ENCODE data around the gene GRIK4. TPM values are rescaled to one million over a fixed set of nuclear protein-coding genes. Genes with fewer than 3 reads are reported as not detected.
"Not testable (repeated sequence)": the region's sequence is repeated elsewhere in the genome, so short reads cannot be mapped to it uniquely, and the experiment has no call there.

Gene GRIK4
- total RNA-seq, 1 donor from 2014 or later: not detected

GRCh38 chr11:121008551-121008950 is 497.0 kb downstream of the GRIK4 start:
- H3K4me1 Mint-ChIP-seq (ENCODE audit: low read depth): no peaks in the 10 kb centered on the region
- peaks cover 22% of the 10 kb centered on the region for H3K27me3 Mint-ChIP-seq (ENCODE audit: low read depth)
- no peak overlapping the region for H3K4me3 Mint-ChIP-seq (ENCODE audit: low read depth)
- H3K36me3 Mint-ChIP-seq (ENCODE audit: low read depth): no peaks in the 10 kb centered on the region
- DNase-seq (ENCODE audit: low spot score): no peak
- peaks cover 5% of the 10 kb centered on the region for H3K9me3 Mint-ChIP-seq
- H3K27ac Mint-ChIP-seq: no peak overlapping the region
- intact Hi-C loops (cut with micrococcal nuclease): no loop called here

DNA sequence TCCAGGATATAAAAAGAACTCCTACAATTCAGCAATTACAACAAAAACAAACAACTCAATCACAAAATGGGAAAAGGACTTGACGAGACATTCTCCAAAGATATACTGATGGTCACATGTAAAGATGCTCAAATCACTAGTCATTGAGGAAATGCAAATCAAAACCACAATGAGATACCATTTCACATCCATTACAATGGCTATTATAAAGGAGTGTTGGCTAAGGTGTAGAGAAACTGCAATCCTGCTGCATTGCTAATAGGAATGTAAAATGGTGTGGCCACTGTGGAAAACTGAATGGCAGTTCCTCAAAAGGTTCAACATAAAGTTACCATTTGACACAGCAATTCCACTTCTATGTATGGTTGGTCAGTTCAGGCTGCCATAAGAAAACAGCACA is 500.5 kb downstream of the GRIK4 start:
- Mint-ChIP-seq H3K4me1 (ENCODE audit: low read depth) (no peaks in the 10 kb centered on the region), H3K27ac (no peak overlapping the region), H3K27me3 (ENCODE audit: low read depth) (peaks cover 31% of the 10 kb centered on the region), H3K4me3 (ENCODE audit: low read depth) (no peak overlapping the region), H3K36me3 (ENCODE audit: low read depth) (no peaks in the 10 kb centered on the region), H3K9me3 (no peaks in the 10 kb centered on the region)
- no peak for DNase-seq (ENCODE audit: low spot score)
- intact Hi-C loops (cut with micrococcal nuclease): no loop called here

DNA sequence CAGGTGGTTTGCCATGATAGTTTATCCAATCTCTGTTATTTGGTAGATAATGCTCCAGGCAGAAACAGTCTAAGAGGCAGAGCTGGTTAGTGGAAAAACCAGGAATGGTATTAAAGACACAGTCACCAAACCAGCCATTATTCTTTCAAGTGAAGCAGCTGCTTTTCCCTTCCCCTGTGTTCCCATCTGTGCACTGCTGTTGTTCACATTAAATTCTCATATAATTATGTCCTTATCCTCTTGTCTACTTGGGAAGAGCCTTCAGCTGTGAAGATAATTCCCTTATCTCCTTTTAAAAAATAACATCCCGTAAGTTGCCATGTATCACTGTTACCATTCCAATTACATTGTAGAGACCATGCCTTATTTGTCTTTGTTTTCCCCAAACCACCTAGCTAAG is 507.2 kb downstream of the GRIK4 start:
- Mint-ChIP-seq H3K9me3 (no peaks in the 10 kb centered on the region), H3K36me3 (ENCODE audit: low read depth) (no peaks in the 10 kb centered on the region), H3K27ac (no peak overlapping the region), H3K27me3 (ENCODE audit: low read depth) (peaks cover 25% of the 10 kb centered on the region), H3K4me1 (ENCODE audit: low read depth) (peaks cover 2% of the 10 kb centered on the region), H3K4me3 (ENCODE audit: low read depth) (no peak overlapping the region)
- intact Hi-C loops (cut with micrococcal nuclease): no loop called here
- DNase-seq (ENCODE audit: low spot score): no peak

- intact Hi-C loops (cut with micrococcal nuclease); DNase-seq (ENCODE audit: low spot score); H3K27ac Mint-ChIP-seq; H3K9me3 Mint-ChIP-seq; H3K4me3 Mint-ChIP-seq (ENCODE audit: low read depth); H3K36me3 Mint-ChIP-seq (ENCODE audit: low read depth): not testable (repeated sequence)
- Mint-ChIP-seq H3K4me1 (ENCODE audit: low read depth) (peaks cover 15% of the 10 kb centered on the region), H3K27me3 (ENCODE audit: low read depth) (peaks cover 17% of the 10 kb centered on the region)
Observed at GRCh38 chr11:121021718-121022117, 510.2 kb downstream of the GRIK4 start.

DNA sequence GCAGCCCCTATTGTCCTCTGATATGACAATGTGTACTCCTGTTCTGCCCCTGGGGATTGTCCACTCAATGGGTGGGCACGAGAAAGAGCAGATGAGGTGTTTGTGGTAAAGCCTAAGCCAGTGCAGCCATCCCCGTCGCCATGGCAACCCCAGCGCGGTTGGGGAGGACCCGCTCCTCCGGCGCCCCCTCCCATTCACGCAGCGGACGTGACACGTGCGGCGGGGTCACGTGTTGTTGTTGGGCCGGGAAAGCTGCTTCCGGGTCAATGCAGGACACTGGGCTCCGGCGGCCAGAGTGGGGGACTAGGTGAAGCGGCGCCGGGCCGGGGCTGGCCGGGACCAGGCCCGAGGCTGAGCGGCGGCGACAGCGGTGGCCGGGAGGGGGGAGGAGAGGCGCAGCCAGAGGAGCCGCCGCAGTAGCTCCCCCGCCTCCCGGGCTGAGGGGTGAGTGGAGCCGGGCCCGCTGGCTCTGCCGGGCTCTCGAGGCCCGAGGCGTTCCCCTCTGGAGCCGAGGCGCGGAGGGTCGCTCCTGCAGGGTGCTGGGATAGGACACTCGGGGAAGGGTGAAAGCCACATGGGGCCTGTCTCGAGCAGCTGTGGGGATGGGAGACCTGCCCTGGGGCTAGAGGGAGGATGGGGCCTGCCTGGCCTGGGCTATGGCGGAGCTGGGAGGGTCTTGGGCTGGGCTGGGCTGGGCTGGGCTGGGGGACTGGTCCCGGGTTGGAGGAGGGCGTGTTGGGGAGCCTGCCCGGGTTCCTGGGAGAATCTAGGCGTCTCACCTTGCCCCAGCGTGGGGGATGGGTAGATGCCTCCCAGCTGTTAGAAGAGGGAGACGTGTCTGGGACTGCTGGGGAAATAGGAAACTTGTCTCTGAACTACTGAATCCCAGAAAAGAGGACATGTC is 512.6 kb downstream of the GRIK4 start, which contains the start of gene TBCEL:
TSS of gene TBCEL (plus strand) at position 255 of the 904 bp plus-strand sequence. CDS start 21,589 bp downstream, outside the sequence.
- no peaks in the 10 kb centered on the region for H3K9me3 Mint-ChIP-seq
- H3K27me3 Mint-ChIP-seq (ENCODE audit: low read depth): peaks cover 4% of the 10 kb centered on the region
- peaks cover 15% of the 10 kb centered on the region for H3K4me1 Mint-ChIP-seq (ENCODE audit: low read depth)
- H3K36me3 Mint-ChIP-seq (ENCODE audit: low read depth): peaks cover 3% of the 10 kb centered on the region
- peak; percentile 78 for DNase-seq (ENCODE audit: low spot score)
- intact Hi-C loops (cut with micrococcal nuclease): no loop called here
- peak within 1 kb of the TSS; percentile 62 for H3K27ac Mint-ChIP-seq
- H3K4me3 Mint-ChIP-seq (ENCODE audit: low read depth): peak within 1 kb of the TSS; percentile 81

DNA sequence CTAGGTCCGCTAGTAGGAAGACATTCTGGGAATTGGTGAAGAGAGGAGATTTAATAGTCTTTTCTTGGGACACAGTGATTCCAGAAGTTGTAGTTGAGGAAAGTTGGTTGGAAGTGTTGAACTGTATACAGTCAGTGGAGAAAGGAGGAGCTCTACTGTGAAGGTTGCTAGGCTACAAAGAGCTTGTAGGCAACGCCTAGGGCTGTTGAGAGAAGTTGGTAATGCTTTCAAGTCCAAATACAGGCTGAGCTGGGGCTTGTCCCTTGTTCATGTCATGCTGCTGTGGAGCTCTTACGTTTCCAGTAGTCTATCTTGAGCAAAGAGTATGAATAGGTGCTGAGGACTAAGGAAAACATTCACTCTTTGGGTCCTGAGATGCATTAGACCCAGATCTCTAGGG is 513.4 kb downstream of the GRIK4 start:
- peak overlapping the region; percentile 22 for H3K27ac Mint-ChIP-seq
- H3K27me3 Mint-ChIP-seq (ENCODE audit: low read depth): peaks cover 4% of the 10 kb centered on the region
- H3K4me3 Mint-ChIP-seq (ENCODE audit: low read depth): peak overlapping the region; percentile 81
- DNase-seq (ENCODE audit: low spot score): no peak
- H3K4me1 Mint-ChIP-seq (ENCODE audit: low read depth): peaks cover 19% of the 10 kb centered on the region
- intact Hi-C loops (cut with micrococcal nuclease): no loop called here
- peaks cover 3% of the 10 kb centered on the region for H3K36me3 Mint-ChIP-seq (ENCODE audit: low read depth)
- no peaks in the 10 kb centered on the region for H3K9me3 Mint-ChIP-seq

GRCh38 chr11:121029153-121029552 is 517.6 kb downstream of the GRIK4 start:
- Mint-ChIP-seq H3K4me1 (ENCODE audit: low read depth) (peaks cover 23% of the 10 kb centered on the region), H3K9me3 (no peaks in the 10 kb centered on the region), H3K27me3 (ENCODE audit: low read depth) (peaks cover 2% of the 10 kb centered on the region), H3K4me3 (ENCODE audit: low read depth) (no peak overlapping the region), H3K36me3 (ENCODE audit: low read depth) (peaks cover 5% of the 10 kb centered on the region), H3K27ac (no peak overlapping the region)
- intact Hi-C loops (cut with micrococcal nuclease): no loop called here
- DNase-seq (ENCODE audit: low spot score): no peak

GRCh38 chr11:121029813-121030445 is 518.4 kb downstream of the GRIK4 start:
- H3K36me3 Mint-ChIP-seq (ENCODE audit: low read depth): peaks cover 5% of the 10 kb centered on the region
- intact Hi-C loops (cut with micrococcal nuclease): loop anchor here (10.0 kb wide), 2 partner anchors 165 to 685 kb away; no protein-coding TSS in a partner anchor
- H3K27ac Mint-ChIP-seq: no peak overlapping the region
- H3K4me1 Mint-ChIP-seq (ENCODE audit: low read depth): peaks cover 18% of the 10 kb centered on the region
- peaks cover 2% of the 10 kb centered on the region for H3K27me3 Mint-ChIP-seq (ENCODE audit: low read depth)
- H3K4me3 Mint-ChIP-seq (ENCODE audit: low read depth): no peak overlapping the region
- no peaks in the 10 kb centered on the region for H3K9me3 Mint-ChIP-seq
- DNase-seq (ENCODE audit: low spot score): no peak

DNA sequence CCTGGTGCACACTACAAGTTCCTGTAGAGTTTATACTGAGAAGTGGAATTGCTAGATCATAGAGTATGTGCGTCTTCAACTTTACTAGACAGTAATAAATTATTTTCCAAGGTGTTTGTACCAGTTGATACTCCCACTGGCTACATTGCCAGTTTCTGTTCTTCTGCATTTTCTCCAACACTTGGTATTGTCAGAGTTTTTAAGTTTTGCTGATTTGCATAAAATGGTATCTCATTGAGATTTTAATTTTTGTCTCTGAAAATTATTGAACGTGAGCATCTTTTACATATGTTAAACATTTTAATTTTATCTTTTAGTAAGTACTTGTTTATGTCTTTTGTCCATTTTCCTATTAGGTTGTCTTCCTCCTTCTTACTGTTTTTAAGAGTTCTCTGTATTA is 519.6 kb downstream of the GRIK4 start:
- DNase-seq (ENCODE audit: low spot score): no peak
- Mint-ChIP-seq H3K27ac (no peak overlapping the region), H3K27me3 (ENCODE audit: low read depth) (peaks cover 3% of the 10 kb centered on the region), H3K4me3 (ENCODE audit: low read depth) (no peak overlapping the region), H3K4me1 (ENCODE audit: low read depth) (peaks cover 22% of the 10 kb centered on the region), H3K9me3 (no peaks in the 10 kb centered on the region), H3K36me3 (ENCODE audit: low read depth) (peaks cover 5% of the 10 kb centered on the region)
- intact Hi-C loops (cut with micrococcal nuclease): loop anchor here (10.0 kb wide), 2 partner anchors 164 to 686 kb away; no protein-coding TSS in a partner anchor

- H3K27ac Mint-ChIP-seq; H3K4me3 Mint-ChIP-seq (ENCODE audit: low read depth); H3K36me3 Mint-ChIP-seq (ENCODE audit: low read depth); DNase-seq (ENCODE audit: low spot score); H3K27me3 Mint-ChIP-seq (ENCODE audit: low read depth); H3K9me3 Mint-ChIP-seq: not testable (repeated sequence)
- intact Hi-C loops (cut with micrococcal nuclease): loop anchor here (10.0 kb wide), 2 partner anchors 163 to 687 kb away; no protein-coding TSS in a partner anchor
- peaks cover 26% of the 10 kb centered on the region for H3K4me1 Mint-ChIP-seq (ENCODE audit: low read depth)
Observed at GRCh38 chr11:121031648-121032047, 520.1 kb downstream of the GRIK4 start.

GRCh38 chr11:121032546-121032945 is 521.0 kb downstream of the GRIK4 start:
- Mint-ChIP-seq H3K4me1 (ENCODE audit: low read depth) (peaks cover 30% of the 10 kb centered on the region), H3K4me3 (ENCODE audit: low read depth) (no peak overlapping the region), H3K27me3 (ENCODE audit: low read depth) (peaks cover 3% of the 10 kb centered on the region), H3K9me3 (no peaks in the 10 kb centered on the region), H3K27ac (no peak overlapping the region), H3K36me3 (ENCODE audit: low read depth) (peaks cover 5% of the 10 kb centered on the region)
- intact Hi-C loops (cut with micrococcal nuclease): loop anchor here (10.0 kb wide), 2 partner anchors 162 to 688 kb away; no protein-coding TSS in a partner anchor
- DNase-seq (ENCODE audit: low spot score): no peak

GRCh38 chr11:121033635-121034034 is 522.1 kb downstream of the GRIK4 start:
- Mint-ChIP-seq H3K4me3 (ENCODE audit: low read depth) (no peak overlapping the region), H3K9me3 (no peaks in the 10 kb centered on the region), H3K36me3 (ENCODE audit: low read depth) (peaks cover 5% of the 10 kb centered on the region), H3K27ac (no peak overlapping the region), H3K27me3 (ENCODE audit: low read depth) (peaks cover 5% of the 10 kb centered on the region), H3K4me1 (ENCODE audit: low read depth) (peaks cover 30% of the 10 kb centered on the region)
- intact Hi-C loops (cut with micrococcal nuclease): loop anchor here (10.0 kb wide), 2 partner anchors 161 to 689 kb away; no protein-coding TSS in a partner anchor
- no peak for DNase-seq (ENCODE audit: low spot score)

Data from activated T-helper 2 cell treated with anti-CD3 and anti-CD28 coated beads, Interferon-gamma antibody, Interleukin-2, Interleukin-4, amounts not matched to agents 10 μg/mL and 5 μg/mL and 100 μg/mL, durations not matched to agents 14 hours and 24 hours and 36 hours (primary cell).